ENCODE data around the gene ERBB2.

DNA sequence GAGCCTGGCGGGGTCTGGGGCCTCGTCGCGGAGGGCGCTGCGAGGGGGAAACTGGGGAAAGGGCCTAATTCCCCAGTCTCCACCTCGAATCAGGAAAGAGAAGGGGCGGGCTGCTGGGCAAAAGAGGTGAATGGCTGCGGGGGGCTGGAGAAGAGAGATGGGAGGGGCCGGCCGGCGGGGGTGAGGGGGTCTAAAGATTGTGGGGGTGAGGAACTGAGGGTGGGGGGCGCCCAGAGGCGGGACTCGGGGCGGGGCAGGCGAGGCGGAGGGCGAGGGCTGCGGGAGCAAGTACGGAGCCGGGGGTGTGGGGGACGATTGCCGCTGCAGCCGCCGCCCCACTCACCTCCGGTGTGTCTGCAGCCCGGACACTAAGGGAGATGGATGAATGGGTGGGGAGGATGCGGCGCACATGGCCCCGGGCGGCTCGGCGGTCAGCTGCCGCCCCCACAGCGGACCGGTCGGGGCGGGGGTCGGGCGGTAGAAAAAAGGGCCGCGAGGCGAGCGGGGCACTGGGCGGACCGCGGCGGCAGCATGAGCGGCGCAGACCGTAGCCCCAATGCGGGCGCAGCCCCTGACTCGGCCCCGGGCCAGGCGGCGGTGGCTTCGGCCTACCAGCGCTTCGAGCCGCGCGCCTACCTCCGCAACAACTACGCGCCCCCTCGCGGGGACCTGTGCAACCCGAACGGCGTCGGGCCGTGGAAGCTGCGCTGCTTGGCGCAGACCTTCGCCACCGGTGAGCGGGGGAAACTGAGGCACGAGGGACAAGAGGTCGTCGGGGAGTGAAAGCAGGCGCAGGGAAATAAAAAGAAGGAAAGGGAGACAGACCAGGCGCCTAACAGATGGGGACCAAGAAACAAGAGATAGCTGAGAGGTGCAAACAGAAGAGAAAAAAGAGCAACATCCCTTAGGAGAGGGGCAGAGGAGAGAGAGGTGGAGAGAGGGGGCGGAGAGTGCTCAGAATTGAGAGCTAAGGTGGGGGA is 31.6 kb upstream of the ERBB2 start, which contains the start of gene PNMT:
- TF ChIP-seq BCL11A (IDR thresholded peaks at IDR 0.05; ENCODE audit: low read depth, low read length) (no peak), EZH2 (IDR thresholded peaks at IDR 0.05; ENCODE audit: borderline replicate concordance, control insufficient read depth, low read depth, low read length) (no peak)
